GM19351 (cell line): Measurements from ENCODE around the gene MGAT4A.

ENCODE experiments used
- ATAC-seq: cut with Tn5 transposase; IDR thresholded peaks from one replicate; pipeline ENCODE4 v1.9.1; 2021; ENCODE audit warnings: mild to moderate bottlenecking, moderate library complexity; ENCODE audit not compliant: unreplicated experiment

The MGAT4A gene

DNA sequence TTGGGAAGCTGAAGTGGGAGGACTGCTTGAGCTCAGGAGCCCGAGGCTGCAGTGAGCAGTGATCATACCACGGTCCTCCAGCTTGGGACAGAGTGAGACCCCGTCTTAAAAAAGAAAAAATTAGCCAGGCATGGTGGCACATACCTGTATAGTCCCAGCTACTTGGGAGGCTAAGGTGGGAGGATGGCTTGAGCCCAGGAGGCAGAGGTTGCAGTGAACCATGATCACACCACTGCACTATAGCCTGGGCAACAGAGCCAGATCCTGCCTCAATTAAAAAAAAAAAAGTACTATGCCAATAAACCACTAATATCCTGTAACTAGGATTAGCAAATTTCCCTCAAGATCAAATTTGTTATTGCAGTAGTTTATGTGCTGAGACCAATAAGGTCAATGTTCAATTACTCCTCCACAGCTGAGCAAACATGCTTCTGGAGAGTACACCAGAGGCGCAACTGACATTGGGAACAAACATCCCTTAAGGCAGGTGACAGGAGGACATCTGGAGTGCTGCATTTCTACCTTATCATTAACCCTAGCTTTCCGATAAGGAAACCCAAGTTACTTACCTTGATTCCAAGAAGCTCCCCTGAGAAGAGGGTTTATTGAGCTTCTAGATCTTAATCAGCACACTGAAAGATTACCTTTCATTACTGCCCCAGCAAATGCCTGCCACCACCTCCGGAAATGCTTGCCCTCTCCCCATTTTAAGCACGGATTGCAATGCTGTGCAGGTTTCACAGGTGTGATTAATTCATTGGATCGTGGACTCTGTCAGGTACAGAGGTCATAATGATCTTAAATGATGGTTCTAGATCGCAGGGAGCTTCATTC is 26.2 kb downstream of the MGAT4A start:
- ATAC-seq, result no peak

DNA sequence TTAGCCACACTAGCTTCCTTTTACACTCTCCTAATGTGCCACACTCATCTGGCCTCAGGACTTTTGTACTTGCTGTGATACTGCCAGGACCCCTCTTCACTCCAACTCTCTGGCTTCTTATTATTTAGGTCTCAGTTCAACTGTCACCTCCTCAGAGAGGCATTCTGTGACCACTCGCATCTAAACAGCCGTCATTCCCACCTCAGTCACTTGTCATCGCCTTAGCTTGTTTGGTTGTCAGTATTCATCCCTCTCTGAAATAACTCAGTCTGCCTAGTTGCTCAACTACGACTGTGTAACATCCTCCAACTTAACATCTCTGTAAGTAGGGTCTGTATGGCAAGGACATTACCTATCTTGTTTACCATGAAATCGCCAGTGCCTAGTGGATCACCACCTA is 27.2 kb downstream of the MGAT4A start:
- ATAC-seq, result no peak

DNA sequence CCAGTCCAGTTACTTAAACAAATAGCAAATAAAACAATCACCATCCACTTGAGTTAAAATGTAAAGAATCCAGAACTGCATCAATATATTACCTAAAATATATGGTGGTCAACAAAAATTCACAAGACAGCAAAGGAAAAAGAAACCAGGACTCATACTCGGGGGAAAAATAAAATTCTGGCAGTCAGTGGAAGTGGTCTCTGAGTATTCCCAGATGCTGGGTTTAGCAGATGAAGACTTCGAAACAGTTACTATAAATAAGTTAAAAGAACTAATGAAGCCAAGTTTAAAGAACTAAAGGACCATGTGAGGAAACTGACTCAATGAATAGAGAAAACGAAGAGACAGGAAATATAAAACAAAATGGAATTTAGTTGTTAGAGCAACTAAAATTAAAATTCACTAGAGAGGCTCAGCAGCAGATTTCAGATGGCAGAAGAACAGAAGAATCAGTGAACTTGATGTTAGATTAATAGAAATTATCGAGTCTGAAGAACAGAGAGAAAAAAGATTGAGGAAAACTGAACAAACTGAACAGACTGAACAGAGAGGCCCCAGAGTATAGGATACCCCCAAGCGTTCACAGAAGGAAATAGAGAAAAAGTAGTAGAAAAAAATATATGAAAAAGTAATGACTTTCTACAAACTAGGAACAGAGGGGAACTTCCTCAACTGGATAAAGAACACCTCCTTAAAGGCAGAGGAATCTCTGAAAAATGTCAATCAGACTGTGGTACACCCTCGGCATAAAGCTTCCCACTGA is 27.9 kb downstream of the MGAT4A start:
- no peak for ATAC-seq

DNA sequence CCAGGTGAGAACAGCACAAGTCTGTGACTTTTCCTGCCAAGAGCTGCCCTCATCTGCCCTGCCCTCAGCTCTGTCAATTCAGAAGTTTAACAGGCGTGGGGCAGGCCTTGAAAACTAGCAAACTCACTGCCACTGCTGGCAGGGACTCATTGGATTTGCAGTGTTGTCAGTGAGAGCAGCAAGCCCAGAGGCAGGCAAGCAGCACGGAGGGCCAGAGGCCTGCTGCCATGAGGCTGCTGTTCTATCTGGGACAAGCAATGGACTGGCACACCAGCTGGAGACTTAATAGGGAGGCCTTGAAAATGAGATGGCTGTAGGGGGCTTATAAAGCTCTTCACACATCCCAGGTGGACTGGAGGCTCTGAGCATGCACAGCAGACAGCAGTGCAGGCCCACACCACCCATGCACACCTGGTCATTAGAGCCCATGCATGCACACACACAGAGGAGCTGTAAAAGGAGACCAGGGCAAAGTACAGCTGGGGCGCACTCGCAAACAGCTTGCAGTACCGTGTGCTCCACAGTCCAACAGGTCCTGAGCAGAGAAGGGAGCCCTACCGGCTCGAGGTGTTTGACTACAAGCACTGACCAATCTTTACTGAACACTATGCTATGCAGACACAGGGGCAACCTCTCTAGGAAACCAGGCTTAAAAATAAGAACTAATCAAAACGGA is 28.7 kb downstream of the MGAT4A start:
- no peak for ATAC-seq

DNA sequence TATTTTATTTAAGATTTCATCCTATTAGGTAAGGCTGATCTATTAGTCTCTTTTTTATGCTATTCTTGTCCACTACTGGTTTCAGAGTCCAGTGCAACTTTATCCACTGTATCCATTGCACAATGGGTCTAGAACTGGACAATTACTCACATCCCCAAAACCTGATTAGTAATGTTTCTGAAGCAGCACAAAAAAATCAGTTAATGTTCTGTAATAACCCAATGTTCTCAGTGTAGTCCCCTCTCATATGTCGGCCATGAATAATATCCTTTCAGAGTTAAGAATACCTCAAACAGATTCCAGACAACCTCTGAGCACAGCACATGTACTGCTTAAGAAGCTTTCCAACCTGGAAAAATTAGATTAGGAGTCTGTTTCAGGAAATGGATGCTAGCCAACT is 29.7 kb downstream of the MGAT4A start:
- ATAC-seq, result no peak

DNA sequence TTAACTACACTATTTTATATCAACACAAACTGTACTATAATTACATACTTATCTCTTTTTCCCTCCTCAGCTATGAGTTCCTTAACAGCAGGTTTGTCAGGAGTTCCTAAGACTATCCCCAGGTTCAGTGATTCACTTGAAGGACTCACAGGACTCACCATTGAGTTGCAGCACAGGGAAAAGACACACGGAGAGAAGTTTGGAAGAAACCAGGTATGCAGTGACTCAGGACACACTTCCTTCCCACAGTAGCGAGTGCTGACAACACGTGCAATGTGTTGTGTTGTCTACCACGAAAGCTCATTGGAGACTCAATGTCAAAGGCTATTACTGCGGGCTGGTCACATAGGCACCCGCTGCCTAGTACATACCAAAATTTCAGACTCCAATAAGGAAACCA is 32.0 kb downstream of the MGAT4A start:
- no peak for ATAC-seq

DNA sequence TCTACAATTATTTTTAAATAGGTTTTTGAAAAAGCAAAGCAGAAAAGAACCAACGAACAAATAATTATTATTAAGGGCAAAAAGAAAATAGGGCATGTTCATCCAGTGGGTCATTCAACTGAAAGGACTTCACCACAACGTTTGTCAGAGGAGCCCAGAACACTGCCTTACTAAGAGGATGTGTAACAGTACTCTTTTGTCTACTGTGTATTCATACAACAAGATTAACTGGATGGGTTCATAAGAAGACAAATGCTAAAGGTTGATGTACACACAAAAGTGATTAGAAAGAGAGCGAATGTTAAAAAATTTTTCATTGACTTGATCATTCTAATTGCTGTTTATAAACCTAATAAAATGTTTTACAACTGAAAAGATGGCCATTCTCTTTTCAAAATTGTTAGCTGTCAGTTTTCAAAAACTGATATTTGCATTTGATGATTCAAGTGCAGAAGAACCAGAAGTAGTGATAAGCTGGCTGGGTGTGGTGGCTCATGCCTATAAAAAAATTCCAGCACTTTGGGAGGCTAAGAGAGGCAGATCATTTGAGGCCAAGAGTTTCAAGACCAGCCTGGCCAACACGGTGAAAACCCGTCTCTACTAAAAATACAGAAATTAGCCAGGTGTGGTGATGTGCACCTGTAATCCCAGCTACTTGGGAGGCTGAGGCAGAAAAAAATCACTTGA is 33.1 kb downstream of the MGAT4A start:
- no peak for ATAC-seq

DNA sequence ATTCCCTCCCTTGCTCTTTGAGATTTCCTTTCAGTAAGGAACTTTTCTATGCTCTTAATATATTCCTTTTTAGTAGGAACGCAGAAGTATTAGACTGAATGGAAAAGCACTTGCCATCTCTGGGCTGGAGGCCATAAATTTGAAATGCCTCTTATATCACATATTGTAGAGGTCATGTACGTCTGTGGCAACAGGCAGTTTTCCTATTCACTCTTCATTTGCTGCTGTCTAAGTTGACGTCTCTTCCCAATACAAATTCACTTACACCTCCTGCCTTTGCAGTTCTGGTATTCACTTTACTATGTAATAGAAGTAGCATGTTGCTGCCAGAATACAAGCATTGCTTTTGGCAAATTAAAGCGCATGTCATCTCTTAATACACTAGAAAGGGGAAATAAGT is 34.7 kb downstream of the MGAT4A start:
- ATAC-seq, result no peak

DNA sequence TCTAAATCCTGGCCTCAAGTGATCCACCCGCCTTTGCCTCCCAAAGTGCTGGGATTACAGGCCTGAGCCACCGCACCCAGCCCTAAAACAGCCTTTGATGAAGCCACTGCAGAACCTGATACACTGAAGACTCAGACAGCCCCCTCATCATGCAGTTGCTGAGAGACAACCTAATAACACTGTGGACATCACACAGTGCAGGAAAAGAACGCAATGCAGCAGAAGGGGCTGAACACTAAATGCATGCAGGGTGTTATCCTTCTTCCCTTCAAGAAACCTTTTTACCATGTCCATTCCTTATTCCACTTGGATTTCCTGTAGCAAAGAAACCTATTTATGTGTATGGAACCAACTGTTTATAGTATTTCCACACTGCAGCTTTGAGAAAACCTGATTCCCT is 35.7 kb downstream of the MGAT4A start:
- ATAC-seq, result no peak

DNA sequence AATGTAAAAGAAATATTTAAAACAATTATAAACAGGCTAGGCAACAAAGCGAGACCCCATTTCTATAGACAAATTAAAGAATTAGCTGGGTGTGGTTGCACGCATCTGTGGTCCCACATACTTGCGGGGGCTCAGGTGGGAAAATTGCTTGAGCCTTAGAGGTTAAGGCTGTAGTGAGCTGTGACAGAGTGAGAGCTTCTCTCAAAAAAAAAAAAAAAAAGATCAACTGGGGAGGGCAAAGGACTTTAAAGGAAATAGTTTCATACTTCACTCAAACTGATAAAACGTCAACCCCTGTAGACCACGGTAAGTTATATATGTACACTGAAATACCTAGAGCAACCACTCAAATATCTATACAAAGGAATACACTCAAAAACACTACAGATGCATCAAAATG is 37.5 kb downstream of the MGAT4A start:
- no peak for ATAC-seq

DNA sequence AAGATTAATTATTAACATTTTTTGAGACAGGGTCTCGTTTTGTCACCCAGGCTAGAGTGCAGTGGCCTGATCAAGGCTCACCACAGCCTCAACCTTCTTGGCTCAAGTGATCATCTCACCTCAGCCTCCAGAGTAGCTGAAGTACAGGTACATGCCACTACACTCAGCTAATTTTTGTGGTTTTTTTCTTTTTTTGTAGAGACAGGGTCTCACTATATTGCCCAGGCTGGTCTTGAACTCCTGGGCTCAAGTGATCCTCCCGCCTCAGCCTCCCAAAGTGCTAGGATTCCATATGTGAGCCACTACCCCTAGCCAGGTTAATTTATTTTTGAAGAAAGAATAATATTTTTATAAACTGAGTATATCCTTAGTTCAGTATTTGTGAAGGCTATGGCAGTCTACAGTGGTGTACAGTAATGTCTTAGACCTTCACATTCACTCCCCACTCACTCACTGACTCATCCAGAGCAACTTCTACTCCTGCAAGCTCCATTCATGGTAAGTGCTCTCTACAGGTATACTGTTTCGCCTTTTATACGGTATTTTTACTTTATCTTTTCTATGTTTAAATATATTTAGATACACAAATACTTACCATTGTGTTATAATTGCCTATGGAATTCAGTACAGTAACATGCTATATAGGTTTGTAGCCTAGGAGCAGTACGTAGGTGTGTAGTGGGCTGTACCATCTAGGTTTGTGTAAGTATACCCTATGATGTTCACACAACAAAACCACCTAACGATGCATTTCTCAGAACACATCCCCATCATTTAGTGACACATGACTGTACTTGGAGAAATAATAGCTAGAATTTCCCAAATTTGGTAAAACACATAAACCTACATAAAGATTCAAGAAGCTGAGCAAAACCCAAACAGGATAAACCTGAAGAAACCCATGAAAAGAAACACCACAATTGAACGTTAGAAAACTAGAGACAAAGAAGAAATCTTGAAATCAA is 38.6 kb downstream of the MGAT4A start:
- ATAC-seq, result no peak

DNA sequence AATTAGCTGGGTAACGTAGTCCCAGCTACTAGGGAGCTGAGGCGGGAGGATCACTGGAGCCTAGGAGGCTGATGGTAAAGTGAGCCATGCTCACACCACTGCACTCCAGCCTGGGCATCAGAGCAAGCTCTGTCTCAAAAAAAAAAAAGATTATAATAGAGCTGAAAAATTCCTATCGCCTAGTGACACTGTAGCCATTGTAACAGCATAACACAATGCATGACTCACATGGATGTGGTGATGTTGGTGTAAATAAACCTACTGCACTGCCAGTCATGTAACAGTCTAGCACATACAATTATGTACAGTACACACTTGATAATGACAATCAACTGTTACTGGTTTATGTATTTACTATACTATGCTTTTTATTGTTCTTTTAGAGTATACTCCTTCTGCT is 39.6 kb downstream of the MGAT4A start:
- ATAC-seq, result no peak

DNA sequence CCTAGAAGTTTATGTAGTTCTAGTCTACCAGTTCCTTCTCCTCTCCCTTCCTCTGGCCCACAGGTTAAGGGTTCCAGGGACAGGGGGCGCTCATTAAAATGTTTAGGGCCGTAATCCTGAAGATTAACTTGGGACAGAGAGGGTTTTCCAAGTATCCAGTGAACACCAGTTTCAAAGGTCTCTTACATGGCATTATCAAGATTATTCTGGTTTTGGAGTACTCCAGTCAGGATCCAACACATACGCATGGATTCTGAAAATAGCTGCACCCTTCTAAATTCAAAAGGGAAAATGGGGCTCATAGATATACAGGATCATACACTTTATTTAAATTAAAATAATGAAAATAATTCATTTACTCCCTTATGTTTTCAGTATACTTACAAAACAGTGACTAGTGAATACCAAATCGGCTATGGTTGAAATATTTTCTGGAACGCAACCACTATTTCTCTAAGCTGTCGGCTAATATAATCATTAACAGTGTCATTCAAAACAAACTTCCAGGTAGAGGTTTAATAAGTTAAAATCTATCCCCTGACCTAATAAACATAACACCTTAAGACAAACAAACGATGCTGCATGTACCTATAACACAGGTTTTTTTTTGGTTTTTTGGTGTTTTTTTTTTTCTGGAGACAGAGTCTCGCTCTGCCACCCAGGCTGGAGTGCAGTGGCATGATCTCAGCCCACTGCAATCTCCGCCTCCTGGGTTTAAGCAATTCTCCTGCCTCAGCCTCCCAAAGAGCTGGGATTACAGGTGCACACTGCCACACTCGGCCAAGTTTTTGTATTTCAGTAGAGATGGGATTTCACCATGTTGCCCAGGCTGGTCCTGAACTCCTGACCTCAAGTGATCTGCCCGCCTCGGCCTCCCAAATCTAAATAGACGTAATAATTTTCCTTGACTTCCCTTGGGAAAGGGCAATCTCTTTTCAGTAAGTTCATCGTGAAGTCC is 44.7 kb downstream of the MGAT4A start:
- ATAC-seq, result no peak

DNA sequence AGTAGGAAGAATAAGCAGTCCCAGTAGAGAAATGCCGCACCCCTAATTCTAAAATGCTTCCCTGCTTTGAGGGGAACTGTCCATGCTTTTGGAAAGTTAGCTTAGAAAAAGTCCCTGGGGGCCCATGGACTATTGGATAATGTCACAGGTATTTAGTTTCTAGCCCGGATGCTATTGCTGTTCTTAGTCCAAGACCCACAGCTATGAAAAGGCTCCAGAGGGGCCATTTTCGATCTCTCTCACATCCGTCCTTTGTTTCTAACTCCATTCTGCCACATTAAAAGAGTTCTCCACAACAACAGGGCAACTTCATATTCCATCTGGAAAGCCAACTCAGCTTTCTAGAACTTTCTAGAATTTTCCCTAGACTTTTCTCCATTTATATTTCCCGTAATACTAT is 47.2 kb downstream of the MGAT4A start:
- ATAC-seq, result no peak

DNA sequence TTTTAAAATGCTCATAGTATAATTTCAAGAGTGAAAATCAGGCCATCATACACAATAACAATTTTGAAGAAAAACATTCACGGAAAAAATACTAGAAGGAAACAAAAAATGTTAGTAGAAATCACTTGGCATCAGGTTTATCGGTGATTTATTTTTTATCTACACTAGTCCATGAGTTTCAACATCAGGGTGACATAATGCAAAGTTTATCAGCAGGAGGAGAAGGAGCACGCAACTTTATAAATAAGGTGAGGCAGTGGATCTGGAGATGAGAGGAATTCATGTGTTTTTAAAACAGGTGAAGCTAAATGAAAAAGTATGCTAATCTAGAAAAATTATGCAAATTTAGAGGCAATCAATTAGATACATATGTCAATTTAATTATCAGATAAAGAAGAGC is 54.2 kb downstream of the MGAT4A start:
- no peak for ATAC-seq

DNA sequence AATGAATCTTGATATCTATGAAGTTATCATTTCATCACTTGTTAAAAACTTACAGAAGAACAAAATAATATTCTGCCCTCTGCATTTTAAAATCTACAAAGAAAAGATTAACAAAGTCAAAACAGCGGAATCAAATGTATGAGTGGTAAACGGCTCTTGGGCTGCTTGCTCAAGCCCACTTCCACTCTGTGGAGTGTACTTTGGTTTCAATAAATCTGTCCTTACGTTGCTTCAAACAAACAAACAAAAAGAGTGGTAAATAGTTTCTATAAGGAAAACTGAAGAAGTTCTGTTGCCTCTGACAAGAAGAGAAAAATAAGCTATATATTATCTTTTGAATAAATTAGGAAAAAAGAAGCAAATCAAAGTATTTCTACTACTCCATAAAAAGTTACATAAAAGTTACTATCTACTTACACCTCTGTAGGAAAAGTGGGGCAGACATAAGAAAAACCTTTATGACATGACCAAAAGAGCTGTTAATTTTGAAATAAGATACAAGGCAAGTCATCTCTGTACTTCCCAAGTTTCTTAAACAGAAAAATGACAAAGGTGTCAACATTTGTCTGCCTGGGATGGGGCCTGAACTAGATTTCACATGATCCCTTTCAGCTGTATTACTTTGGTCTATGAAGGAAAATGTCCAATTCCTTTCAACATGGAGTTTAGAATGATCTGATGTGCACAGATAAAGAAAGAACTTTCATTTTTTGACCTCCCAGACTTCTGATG is 56.5 kb downstream of the MGAT4A start:
- ATAC-seq, result no peak

DNA sequence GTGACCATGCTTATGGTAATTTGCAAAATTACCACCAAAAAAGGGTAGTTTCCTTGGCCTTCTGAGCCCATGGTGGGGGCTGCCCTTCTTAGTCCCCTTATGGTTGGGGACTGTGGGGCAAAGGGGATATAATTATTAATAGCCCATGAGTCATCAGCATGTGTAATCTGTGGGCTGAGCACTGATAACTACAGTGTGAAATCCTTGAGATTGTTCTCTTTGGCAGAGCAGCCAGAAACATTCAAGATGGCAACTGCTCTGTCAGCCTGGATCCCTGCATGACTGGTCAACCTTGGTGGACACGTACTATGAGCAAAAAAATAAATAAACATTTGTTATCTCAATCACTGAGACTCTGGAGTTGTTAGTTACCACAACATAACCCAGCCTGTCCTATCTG is 61.3 kb downstream of the MGAT4A start:
- no peak for ATAC-seq

DNA sequence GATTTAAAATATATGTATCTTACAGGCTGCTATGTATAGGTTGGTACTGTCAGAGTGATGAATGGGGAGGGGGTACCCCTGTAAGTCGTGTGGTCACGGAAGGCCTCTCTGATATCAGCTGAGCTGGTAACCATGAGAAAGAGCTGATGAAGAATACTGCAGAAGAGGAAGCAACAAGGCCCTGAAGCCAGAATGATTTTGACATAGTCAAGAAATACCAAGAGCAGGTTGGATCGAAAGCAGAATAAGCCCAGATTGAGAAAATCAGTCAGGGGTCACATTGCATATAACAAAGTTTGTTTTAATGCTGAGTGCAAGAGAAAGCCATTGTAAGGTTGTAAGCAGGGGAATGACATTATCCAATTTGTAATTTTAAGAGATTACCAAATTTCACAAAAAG is 65.3 kb downstream of the MGAT4A start:
- no peak for ATAC-seq
